Caco-2 (cell line): ENCODE data around the gene SORBS1. TPM values are rescaled to one million over a fixed set of nuclear protein-coding genes. Genes with fewer than 3 reads are reported as not detected.

Experiments used
- BruUV-seq: library from RNA; stranded (reverse); fragments of 400-500 nt; replicated peaks from 2 replicates; lab custom pipeline; 2021; lab: Mats Ljungman, UMichigan
- CTCF ChIA-PET: fragments of 300-600 bp; sonication (Branson Sonifier 250); formaldehyde crosslinking; loops from one replicate; lab custom pipeline; 2022; ENCODE audit warnings: antibody characterized with exemption; lab: Charles Lee
- POLR2A ChIA-PET: fragments of 300-600 bp; sonication (Branson Sonifier 250); formaldehyde crosslinking; loops from one replicate; lab custom pipeline; 2022; ENCODE audit warnings: antibody characterized with exemption; lab: Charles Lee
- DNase-seq, 2 experiments: peaks; one replicate each; pipeline versions ENCODE4 v3.0.0 to v3.0.0-alpha.2; 2020 to 2022
- H3K27me3 ChIP-seq: replicated peaks from 2 replicates; pipeline ENCODE4 v1.6.0; 2011; ENCODE audit warnings: low read length; ENCODE audit not compliant: control insufficient read depth, insufficient read depth
- H3K36me3 ChIP-seq: 2 replicates; pipeline ENCODE4 v1.5.1; 2011; ENCODE audit warnings: low read length; ENCODE audit not compliant: control insufficient read depth, insufficient read depth
- H3K4me1 ChIP-seq: fragments of 250-450 bp; sonication (Bioruptor Pico); 2 replicates; pipeline ENCODE4 v1.5.1; 2020; ENCODE audit warnings: mild to moderate bottlenecking
- H3K4me3 ChIP-seq: 2 replicates; pipeline ENCODE4 v1.5.1; 2011; ENCODE audit warnings: low read depth, mild to moderate bottlenecking, control low read depth, low read length
- H3K9me3 ChIP-seq: fragments of 250-450 bp; sonication (Bioruptor Pico); 2 replicates; pipeline ENCODE4 v1.5.1; 2020; ENCODE audit warnings: mild to moderate bottlenecking, moderate library complexity
- H3K27ac Mint-ChIP-seq: one replicate; pipeline ENCODE4 v1.8.0; 2022; ENCODE audit warnings: mixed read lengths; ENCODE audit not compliant: unreplicated experiment
- H3K27me3 Mint-ChIP-seq: one replicate; pipeline ENCODE4 v1.8.0; 2022; ENCODE audit warnings: mixed read lengths; ENCODE audit not compliant: insufficient read depth, unreplicated experiment
- H3K36me3 Mint-ChIP-seq: one replicate; pipeline ENCODE4 v1.8.0; 2022; ENCODE audit warnings: mild to moderate bottlenecking, mixed read lengths; ENCODE audit not compliant: insufficient read depth, unreplicated experiment
- H3K4me1 Mint-ChIP-seq: one replicate; pipeline ENCODE4 v1.8.0; 2022; ENCODE audit warnings: low read depth, mixed read lengths; ENCODE audit not compliant: unreplicated experiment
- H3K4me3 Mint-ChIP-seq: one replicate; pipeline ENCODE4 v1.8.0; 2022; ENCODE audit warnings: mild to moderate bottlenecking, moderate library complexity, mixed read lengths; ENCODE audit not compliant: unreplicated experiment
- H3K9me3 Mint-ChIP-seq: one replicate; pipeline ENCODE4 v1.8.0; 2022; ENCODE audit warnings: mixed read lengths; ENCODE audit not compliant: unreplicated experiment
- intact Hi-C: fragments of 100-400 bp; cut with micrococcal nuclease; formaldehyde crosslinking; loops from one replicate; pipeline ENCODE4 v1.10.0; 2022; ENCODE audit not compliant: unreplicated experiment
- total RNA-seq: library from RNA; stranded (reverse); gene quantifications from 2 replicates; pipeline ENCODE4 v1.2.3, GENCODE V29; 2022
- TF ChIP-seq, protein P1 (sequence below), 2 experiments: fragments of 200-600 bp in 1 of 2; IDR thresholded peaks; 1 replicate in 1 of 2; 2 replicates in 1 of 2; pipeline versions ENCODE4 v1.5.1 to v1.8.0; 2011 to 2022; ENCODE audit warnings: antibody characterized with exemption in 1 of 2, control low read depth in 1 of 2, inconsistent platforms in 1 of 2, low read depth in 1 of 2, low read length in 1 of 2, mild to moderate bottlenecking in 1 of 2, moderate library complexity in 1 of 2; ENCODE audit not compliant: insufficient read depth in 1 of 2, severe bottlenecking in 1 of 2, unreplicated experiment in 1 of 2

Gene SORBS1
- total RNA-seq, 1 experiment from 2014 or later = 39.3 TPM

DNA sequence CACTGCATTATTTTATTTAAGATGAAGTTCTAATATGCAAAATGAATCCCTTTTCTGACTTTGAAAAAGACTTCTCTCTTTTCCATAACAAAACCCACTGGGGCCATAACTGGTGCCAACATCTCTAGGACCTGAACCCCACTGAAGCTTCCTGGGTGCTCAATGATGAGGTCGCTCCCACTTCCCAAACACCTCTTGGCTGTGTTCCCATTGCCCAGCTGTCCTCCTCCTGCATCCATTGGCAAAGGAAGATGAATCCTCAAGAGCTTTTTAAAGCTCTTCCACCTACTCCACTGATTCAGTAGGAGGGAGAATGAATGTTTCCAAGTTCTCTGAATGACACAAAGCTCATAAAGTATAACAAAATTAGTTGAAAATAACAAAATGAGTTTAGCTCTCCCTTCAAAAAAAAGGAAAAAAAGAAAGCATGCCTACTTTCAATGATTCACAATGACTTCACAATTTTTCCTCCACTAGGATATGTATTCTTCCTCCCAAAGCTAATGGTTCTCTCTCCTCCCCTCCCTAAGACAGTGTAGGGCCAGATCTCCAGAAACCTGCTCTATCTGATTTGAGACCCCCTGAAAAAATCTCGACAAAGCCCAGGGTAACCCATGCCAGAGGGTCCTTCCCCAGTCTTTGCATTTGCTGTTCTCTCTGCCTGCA, 64.8 kb downstream of the SORBS1 start:
- Histone ChIP-seq H3K4me1 (peaks cover 24% of the 10 kb centered on the region), H3K4me3 (no peak overlapping the region), H3K27me3 (no peaks in the 10 kb centered on the region), H3K36me3 (peaks cover 1% of the 10 kb centered on the region; the same call in 1 of the 2 replicates), H3K9me3 (no peaks in the 10 kb centered on the region)
- no TSS peak for BruUV-seq
- Mint-ChIP-seq H3K27me3 (no peaks in the 10 kb centered on the region), H3K4me1 (peaks cover 26% of the 10 kb centered on the region), H3K9me3 (no peaks in the 10 kb centered on the region), H3K4me3 (no peak overlapping the region), H3K27ac (peak overlapping the region; percentile 51), H3K36me3 (peaks cover 16% of the 10 kb centered on the region)
- ChIA-PET POLR2A (interaction anchor here (1.3 kb wide), 1 partner anchor 15 kb away, joined by 4 read pairs; no protein-coding TSS in a partner anchor), CTCF (interaction anchor here (0.6 to 0.7 kb wide), 2 partner anchors 16 to 18 kb away, joined by 3 read pairs; no protein-coding TSS in a partner anchor)
- intact Hi-C loops = no loop called here
- DNase-seq = no peak
- TF ChIP-seq, protein P1, sequence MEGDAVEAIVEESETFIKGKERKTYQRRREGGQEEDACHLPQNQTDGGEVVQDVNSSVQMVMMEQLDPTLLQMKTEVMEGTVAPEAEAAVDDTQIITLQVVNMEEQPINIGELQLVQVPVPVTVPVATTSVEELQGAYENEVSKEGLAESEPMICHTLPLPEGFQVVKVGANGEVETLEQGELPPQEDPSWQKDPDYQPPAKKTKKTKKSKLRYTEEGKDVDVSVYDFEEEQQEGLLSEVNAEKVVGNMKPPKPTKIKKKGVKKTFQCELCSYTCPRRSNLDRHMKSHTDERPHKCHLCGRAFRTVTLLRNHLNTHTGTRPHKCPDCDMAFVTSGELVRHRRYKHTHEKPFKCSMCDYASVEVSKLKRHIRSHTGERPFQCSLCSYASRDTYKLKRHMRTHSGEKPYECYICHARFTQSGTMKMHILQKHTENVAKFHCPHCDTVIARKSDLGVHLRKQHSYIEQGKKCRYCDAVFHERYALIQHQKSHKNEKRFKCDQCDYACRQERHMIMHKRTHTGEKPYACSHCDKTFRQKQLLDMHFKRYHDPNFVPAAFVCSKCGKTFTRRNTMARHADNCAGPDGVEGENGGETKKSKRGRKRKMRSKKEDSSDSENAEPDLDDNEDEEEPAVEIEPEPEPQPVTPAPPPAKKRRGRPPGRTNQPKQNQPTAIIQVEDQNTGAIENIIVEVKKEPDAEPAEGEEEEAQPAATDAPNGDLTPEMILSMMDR (IDR thresholded peaks at IDR 0.05; ENCODE audit: insufficient read depth in 1 of 2, low read depth in 1 of 2, low read length in 1 of 2, severe bottlenecking in 1 of 2, unreplicated experiment in 1 of 2) = no peak

DNA sequence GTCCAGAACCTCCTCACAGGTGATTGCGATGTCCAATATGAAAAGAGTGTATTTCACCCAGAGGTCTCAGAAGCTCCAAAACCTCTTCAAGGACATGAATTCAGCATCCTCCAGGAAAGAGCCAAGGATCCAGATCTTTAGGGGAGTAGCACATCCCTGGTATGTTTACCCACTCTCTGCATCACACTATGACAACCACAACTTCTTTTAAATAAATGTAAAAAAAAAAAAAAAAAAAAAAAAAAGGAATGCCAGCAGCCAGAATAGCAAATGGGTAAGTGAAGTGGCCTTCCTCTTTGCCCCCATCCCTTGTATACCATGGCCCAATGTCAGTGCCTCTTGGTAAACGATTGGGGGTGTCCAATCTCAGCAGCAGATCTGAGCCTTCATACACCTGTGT, 67.3 kb downstream of the SORBS1 start:
- BruUV-seq = no TSS peak
- no peak overlapping the region for H3K4me3 Mint-ChIP-seq
- intact Hi-C loops = no loop called here
- H3K27me3 Mint-ChIP-seq = no peaks in the 10 kb centered on the region
- H3K27ac Mint-ChIP-seq = no peak overlapping the region
- ChIA-PET CTCF (no interaction called here), POLR2A (interaction anchor here (0.6 to 0.7 kb wide), 2 partner anchors 20 to 361 kb away, joined by 4 read pairs; no protein-coding TSS in a partner anchor)
- DNase-seq = no peak
- H3K9me3 Mint-ChIP-seq = no peaks in the 10 kb centered on the region
- Histone ChIP-seq H3K4me3 (no peak overlapping the region), H3K27me3 (no peaks in the 10 kb centered on the region), H3K36me3 (peaks cover 3% of the 10 kb centered on the region), H3K4me1 (peaks cover 23% of the 10 kb centered on the region), H3K9me3 (no peaks in the 10 kb centered on the region)
- peaks cover 19% of the 10 kb centered on the region for H3K4me1 Mint-ChIP-seq
- TF ChIP-seq, protein P1 (IDR thresholded peaks at IDR 0.05; ENCODE audit: insufficient read depth in 1 of 2, low read depth in 1 of 2, low read length in 1 of 2, severe bottlenecking in 1 of 2, unreplicated experiment in 1 of 2) = no peak
- H3K36me3 Mint-ChIP-seq = peaks cover 10% of the 10 kb centered on the region

DNA sequence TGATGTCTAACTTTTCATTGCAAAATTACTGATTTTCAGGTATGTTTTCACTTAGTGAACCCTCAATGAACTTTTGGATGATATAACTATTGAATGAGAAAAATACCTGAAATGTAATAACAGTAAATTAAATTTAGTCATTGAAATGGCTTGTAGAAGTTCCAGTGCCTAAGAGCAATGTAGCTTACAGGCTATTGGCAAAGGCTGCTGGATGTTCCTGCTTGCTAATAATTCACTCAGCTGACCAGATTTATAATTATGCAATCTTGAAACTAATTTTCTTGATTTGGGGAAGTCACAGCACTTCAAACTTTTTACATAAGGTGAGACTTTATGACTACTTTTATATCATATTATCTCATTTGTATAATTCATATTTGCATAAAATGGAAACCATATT, 73.2 kb downstream of the SORBS1 start:
- no peaks in the 10 kb centered on the region for H3K27me3 Mint-ChIP-seq
- H3K4me3 Mint-ChIP-seq = no peak overlapping the region
- CTCF ChIA-PET = no interaction called here
- H3K4me1 ChIP-seq = peaks cover 16% of the 10 kb centered on the region
- peaks cover 7% of the 10 kb centered on the region for H3K9me3 Mint-ChIP-seq
- intact Hi-C loops = no loop called here
- H3K27me3 ChIP-seq = no peaks in the 10 kb centered on the region
- BruUV-seq = no TSS peak
- POLR2A ChIA-PET = no interaction called here
- no peaks in the 10 kb centered on the region for H3K9me3 ChIP-seq
- no peaks in the 10 kb centered on the region for H3K36me3 Mint-ChIP-seq
- no peak for DNase-seq
- TF ChIP-seq, protein P1 (IDR thresholded peaks at IDR 0.05; ENCODE audit: insufficient read depth in 1 of 2, low read depth in 1 of 2, low read length in 1 of 2, severe bottlenecking in 1 of 2, unreplicated experiment in 1 of 2) = no peak
- H3K4me1 Mint-ChIP-seq = peaks cover 10% of the 10 kb centered on the region
- peaks cover 3% of the 10 kb centered on the region for H3K36me3 ChIP-seq
- no peak overlapping the region for H3K27ac Mint-ChIP-seq
- no peak overlapping the region for H3K4me3 ChIP-seq
